ENCODE measurements around the gene FILIP1.
"Not testable (repeated sequence)": the region's sequence is repeated elsewhere in the genome, so short reads cannot be mapped to it uniquely, and the experiment has no call there.

Gene FILIP1

DNA sequence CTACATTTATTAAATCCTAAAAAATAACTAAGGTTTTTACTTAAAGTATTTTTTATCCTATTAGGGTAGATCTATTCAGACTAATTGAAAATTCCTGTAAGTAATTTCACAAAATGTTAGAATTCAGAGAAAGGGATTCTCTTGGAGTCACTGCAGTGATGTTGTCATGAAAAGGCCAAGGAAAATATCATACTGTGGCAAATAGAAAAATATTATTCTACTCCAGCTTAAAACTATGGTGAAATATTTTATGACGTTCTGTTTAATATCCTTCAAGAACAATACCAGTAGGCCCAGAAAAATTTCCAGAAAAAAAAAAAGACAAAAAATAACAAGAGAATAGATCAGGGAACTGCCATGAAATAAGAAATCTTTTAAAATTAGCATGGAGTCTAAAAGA is 73.6 kb downstream of the FILIP1 start:
- DNase-seq (ENCODE audit: low read depth): no peak

DNA sequence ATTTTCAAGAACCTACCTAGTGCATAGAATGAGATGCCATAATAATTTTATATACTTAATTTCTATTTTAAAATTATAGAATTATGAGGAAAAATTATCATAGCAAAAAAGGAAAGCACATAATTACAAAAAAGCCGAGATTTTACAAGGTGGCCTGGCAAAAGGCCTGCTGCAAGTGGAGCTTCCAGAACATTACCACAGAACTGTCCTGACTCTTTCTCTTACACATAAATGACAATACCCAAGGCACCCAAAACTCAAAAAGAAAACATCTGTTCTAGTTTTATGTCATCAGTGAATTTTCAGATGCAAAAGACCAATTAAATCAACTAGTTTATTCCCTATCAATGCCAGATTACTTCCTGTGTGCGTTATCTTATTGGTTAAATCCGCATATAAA is 74.2 kb downstream of the FILIP1 start:
- no peak for DNase-seq (ENCODE audit: low read depth)

DNA sequence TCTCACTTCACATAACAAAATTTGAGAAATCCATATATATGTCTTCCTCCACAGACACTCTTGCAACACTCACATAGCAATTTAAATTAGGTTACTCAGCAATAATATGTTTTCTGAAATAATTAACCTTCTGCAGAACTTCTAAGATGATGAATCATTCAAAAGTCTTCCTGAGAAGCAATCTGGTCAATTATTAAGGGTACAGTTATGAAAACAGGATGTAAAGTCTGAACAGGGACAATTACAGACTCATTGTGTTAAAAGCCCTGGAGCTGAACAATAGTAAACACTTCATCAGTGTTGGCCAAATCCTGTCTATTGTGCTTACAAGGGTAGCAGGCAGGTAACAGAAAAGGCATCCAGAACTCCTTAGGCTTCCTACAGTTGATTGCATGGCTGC is 75.4 kb downstream of the FILIP1 start:
- no peak for DNase-seq (ENCODE audit: low read depth)

DNA sequence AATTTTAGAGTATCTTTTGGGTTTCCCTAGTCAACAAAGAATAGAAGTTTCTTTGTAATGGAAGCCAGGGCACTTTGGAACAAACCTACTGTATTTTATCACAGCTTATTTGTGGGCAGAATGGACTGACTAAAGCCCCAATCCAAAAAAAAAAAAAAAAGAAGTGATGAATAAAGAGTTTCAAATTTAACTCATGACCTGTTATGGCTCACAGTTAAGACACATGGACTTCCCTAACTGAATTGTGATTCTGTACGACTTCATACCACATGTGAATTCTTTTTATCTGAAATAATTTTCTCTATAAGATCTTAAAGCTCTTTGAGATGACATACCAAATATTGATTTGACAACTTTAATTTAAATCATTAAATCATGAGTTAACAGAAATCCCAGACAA is 77.2 kb downstream of the FILIP1 start:
- DNase-seq (ENCODE audit: low read depth): no peak

DNA sequence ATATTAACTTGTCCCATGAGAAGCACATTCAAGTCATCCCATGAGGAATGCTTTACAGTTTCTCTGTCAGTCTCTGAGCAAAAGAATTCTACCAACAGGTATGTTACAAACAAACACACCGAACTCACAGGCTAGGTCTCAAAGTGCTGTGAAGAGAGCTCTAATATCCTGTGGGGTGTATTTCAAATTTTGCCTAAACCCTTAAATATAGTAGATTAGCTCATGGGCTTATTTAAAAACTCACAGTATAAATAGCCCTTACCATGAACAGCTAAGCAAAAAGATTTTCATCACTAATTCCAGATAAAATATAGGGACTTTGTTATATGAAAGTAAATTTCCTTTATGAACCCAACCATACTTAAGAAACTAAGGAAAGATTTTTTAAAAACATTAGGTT is 77.8 kb downstream of the FILIP1 start:
- no peak for DNase-seq (ENCODE audit: low read depth)

DNA sequence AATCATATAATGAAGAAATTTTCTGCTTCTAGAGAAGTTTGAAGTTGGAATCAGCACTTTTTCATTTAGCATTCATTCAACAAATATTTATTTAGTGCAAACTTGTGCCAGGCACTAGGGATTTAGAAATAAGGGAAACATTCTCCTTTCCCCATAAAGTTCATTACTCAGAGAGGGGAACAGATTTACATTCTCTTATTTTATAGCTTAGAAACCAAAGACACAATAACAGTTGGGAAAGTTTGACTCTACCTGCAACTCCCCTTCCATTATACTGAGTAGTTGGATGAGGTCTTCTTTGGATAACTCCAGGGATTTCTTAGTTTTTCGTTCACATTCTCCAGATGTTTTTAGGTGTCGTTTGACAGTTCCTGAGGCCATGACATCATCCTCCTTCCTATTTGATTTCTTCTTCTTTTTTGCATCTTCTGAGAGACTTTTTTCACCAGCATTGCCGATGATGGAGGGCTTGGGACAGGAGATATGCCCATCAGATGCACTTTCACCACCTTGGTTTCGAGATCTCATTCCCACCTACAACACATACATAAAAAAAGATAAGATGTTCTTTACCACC is 79.1 kb downstream of the FILIP1 start:
- DNase-seq (ENCODE audit: low read depth): no peak

DNA sequence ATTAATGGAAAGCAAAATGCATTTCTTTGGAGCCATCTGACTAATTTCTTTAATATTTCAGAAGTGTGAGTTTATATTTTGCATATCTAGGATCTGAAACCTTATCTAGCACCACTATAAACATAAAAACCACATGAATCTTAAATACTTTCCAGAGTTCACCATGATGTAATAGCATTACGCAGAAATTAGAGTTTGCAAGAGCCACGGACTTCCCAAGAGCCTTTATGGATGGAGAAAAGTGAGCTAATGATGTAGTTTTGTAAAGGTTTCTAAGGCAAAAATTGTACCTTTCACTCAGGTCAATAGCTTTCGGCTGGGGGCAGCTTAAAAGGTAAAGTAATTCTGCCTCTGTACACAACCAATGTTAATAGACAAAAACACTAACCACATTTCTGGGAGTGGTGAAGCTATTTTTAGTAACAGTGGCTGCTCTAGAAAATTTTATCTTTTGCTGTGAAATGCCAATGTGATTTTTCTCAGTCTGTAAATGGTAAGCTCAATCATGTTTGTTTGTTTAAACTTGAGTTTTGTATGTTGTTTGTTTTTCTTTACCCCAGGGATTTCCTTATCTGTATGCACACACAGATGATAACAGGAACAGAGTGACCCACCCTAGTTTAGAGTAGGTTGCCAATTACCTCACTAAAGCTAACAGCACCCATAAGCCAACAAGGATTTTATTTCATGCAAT is 80.5 kb downstream of the FILIP1 start:
- no peak for DNase-seq (ENCODE audit: low read depth)

DNA sequence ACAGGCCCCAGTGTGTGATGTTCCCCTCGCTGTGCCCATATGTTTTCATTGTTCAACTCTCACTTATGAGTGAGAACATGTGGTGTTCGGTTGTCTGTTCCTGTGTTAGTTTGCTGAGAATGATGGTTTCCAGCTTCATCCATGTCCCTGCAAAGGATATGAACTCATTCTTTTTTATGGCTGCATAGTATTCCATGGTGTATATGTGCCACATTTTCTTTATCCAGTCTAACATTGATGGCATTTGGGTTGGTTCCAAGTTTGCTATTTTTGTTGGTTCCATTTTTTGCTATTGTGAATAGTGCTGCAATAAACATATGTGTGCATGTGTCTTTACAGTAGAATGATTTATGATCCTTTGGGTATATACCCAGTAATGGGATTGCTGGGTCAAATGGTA is 83.0 kb downstream of the FILIP1 start:
- not testable (repeated sequence) for DNase-seq (ENCODE audit: low read depth)

DNA sequence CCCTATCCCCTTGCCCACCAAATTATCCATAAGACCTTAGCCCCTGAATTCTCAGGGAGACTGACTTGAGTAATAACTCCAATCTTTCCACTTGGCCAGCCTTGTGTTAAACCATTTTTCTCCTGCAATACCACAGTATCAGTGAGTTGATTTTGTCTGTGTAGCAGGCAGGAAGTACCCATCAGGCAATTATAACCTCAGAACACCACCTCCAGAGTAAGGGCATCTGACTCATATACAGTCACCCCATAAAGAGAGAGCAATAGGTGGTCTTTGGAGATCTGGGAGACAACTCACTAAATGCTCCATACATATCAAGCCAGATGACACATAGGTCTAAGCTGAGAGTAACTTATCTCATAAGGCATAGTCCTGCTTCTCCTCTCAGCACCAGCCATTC is 83.7 kb downstream of the FILIP1 start:
- DNase-seq (ENCODE audit: low read depth): no peak

DNA sequence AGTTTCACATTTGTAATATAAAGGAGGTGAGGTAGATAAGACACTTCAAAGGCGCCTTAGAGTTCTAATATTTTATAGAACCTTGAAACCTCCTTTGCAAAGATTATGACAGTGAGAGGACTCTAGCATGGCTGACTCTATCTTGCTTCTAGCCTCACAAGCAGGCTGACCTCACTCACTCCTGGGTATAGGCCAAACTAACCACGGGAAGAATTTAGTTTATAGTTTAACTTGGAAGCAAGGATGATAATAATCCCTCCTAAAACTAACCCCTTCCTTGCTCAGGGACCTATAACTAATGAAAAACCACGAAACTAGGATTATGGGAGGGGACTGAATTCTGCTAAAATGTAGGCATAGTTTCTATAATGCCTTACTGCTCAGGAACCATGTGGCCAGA is 84.3 kb downstream of the FILIP1 start:
- DNase-seq (ENCODE audit: low read depth): no peak

DNA sequence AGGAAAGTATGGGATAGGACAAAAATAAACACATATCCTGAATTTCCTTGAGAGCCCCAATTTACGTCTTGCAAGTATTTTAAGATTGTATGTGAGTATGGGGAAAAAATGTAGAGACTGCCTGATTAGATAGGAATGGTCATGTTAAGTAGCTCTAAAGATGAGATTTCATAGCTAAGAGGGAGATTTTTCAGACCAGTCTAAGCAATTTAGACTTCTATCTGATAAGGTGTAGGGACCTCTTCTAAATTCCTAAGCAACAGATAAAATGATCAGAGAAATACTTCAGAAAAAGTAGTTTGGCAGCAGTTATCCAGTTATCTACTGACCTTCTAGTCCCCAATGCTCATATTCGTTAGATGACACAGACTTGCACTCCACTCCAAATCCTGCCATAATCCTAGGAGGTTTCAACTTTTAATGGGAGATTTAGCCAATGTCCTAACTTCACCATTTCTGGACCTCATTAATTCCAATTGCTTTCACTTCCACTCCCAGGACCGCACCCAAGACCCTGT is 90.0 kb downstream of the FILIP1 start:
- no peak for DNase-seq (ENCODE audit: low read depth)

DNA sequence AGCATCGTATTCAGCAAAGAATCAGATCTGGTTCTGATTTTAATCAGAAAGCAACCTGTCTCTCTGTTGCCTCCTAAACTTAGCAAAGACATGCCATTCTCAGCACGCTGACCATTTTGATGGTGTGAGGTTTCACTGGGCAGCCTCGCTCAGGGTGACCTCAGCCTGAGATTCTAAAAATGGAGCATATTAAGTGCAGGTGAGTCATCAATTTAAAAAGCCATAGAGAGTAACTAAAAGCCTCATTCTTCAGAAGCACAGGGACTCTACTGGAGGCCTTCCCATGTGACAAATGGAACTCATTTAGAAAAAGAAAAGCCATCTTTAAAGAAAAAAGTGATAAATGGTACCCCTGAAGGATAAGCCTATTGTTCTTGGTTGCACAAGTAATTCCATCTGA is 91.3 kb downstream of the FILIP1 start:
- DNase-seq (ENCODE audit: low read depth): no peak

DNA sequence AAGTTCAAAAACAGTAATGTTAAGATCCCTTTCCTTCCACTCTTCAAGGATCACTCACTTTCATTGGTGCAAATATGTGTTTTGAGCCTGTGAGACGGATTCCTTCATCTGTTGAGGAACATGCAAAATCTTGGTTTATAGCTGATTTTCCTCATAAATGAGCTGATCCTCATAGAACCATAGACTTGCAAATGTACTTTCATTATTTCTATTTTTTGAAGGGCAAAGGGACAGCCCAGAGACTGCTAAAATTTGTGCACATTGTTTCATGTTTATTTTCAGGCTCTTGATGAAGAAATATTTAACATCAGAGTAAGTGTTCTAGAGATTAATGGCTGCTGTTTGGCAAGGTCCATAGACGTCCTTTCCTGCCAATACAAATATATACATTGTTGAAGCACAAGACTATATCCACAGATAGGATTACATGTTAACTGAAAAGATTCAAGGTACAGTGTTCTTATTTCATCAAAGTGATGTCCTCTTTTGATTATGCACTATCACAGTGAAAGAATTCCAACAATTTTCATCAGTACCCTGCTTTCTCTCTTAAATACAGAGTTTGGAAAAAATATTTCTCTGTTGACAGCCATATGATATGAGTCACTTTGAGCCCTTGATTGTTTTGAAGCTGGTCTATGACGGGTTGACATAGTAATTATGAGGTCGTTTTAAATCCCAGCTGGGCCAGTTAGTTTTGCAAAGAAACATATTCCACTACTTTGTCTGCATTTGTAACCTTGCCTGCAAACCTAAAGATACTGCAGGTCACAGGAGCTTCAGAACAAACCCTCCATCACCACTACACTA is 95.7 kb downstream of the FILIP1 start:
- DNase-seq (ENCODE audit: low read depth): no peak

DNA sequence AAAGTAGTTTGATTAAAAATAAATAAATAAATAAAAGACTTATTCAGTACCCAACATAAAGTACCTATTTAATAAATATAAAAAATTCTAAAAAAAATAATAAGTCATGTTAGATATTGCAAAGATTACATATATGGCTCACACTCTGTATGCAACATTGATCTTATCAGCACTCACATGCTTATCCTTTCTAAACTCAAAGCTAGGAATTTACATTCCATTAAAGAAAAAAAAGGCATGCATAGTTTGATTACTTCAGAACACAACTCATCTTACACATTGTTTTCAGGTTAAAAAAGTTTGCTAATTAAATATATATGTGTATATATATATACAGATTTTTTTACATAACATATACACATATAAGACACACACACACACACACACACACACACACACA is 96.4 kb downstream of the FILIP1 start:
- no peak for DNase-seq (ENCODE audit: low read depth)

DNA sequence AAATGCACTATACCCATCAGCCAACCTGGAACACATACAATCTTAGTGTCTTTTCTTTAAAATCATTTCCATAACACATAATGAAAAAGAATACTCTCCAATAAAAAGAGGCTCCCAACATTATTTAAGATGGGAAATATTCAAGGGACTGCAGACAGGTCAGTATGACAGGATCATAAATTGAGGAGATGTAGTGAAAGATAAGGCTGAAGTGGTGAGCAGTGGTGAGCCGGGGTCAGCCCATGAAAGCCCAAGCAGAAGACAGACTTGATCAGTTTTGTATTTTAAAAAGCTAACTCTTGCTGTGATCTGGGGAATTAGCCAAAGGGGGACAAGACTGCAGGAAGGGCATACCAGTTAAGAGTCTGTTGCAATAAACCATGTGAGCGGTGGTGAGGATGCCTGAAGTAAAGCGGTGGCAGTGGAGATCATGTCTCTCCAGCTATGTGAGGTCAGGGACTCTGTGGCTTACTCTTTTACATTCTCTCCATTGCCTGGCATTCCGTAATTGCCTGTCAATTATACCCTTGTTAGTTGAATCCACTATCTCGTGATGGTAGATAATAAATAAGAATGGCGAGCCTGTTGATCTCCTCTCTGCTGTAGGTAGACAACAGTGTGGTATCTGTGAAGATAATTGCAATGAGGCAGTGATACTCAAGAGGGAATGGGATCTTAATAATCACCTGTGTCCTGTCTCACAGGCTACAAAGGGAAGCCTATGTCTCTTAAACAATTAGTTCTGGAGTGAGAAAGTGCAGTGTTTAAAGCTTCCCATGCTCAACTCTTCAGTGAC is 97.4 kb downstream of the FILIP1 start:
- no peak for DNase-seq (ENCODE audit: low read depth)

DNA sequence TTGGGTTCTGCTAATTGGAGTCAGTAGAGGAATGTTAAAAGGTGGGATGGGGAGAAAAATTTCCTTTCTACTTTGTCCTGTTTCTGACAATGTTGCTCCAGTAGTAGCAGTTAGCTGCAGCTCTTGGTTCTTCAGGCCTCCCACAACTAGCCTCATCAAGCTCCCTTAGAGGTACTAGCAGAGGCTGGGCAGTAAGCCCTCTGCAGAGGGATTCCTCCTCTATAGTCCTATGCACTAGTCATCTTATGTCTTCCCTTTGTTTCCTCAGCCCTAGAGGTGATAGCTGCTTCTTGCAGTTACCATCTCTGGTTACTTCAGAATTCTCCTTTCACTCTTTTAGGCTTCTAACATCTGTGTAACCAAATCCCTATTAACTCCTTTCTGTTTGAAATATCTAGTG is 99.8 kb downstream of the FILIP1 start:
- DNase-seq (ENCODE audit: low read depth): no peak

DNA sequence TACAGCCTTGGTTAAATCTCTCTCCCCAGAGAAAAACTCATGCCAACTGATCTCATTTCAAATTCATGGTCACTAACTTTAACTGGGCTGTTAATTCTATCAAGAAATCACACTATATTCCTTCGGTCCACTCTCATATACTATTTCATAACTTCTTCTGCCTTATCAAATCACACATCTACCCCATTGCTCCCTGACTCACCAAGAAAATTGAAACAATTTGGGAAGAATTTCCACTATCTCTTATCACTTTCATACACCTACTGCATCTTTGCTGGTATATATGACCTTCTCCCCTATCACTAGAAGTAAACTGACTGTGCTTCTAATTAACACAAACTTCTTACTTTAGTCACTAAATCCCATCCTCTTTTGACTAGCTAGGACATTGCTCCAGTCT is 102.3 kb downstream of the FILIP1 start:
- no peak for DNase-seq (ENCODE audit: low read depth)

DNA sequence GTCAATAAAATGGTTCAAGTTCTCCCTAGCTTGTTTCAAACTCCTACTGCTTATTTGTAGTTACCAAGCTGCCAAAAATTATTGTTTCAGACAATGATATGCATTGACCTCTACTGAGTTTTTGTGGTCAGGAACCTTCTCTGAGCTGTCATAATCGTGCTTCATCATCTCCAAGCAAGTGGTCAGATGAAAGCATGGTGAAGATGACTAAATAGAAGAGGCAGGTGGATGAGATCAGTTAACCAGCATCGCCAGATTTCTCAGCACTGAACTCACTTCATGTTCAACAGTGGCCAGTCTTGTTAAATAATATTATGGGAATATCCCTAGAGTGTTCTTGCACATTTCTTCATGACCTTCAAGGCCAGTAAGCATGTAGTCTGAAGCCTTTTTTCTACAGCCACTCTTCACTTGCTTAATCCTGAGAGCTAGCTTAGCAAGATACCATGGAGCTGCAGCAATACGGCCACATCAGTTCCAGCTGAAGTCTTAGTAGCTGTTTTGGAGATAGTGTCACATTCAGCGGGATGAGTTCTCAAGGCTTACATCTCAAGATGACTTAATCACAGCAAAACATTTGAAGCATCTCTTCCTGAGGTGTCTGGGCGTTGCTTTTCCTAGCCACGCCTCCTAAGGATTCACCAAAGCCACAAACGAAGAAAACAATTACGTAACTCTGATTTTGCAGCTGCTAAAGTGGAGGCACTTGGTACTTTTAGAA is 107.4 kb downstream of the FILIP1 start:
- no peak for DNase-seq (ENCODE audit: low read depth)

DNA sequence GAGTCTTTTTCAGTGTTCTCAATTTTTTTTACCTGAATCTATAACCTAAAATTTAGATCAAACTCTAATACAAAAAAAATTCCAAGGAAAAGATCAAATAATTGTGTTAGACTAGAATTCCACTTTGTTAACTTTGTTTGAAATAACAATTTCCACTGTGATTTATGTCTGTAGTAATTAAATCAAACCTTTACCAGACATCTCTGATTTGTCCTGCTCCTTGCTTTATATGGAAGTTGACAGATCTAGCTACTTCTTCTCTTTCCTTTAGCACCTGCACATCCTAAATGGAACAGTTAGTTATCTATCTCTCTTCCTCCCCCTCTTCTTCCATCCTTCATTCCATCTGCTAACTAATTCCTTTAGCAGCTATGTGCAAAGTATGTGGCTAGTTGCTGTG is 109.5 kb downstream of the FILIP1 start:
- no peak for DNase-seq (ENCODE audit: low read depth)

DNA sequence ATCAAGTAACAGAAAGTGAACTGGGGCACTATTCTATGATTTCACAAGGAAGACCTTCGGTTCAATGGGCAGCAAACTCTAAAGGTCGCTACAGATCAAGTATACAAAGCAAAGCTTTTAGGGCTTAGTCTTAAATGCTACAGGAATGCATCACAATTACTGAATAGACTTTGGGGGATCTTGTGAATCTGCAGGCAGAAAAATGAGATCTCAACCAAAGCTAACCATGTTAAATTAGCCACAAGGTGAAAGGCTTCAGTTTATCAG is 111.0 kb downstream of the FILIP1 start:
- no peak for DNase-seq (ENCODE audit: low read depth)

DNA sequence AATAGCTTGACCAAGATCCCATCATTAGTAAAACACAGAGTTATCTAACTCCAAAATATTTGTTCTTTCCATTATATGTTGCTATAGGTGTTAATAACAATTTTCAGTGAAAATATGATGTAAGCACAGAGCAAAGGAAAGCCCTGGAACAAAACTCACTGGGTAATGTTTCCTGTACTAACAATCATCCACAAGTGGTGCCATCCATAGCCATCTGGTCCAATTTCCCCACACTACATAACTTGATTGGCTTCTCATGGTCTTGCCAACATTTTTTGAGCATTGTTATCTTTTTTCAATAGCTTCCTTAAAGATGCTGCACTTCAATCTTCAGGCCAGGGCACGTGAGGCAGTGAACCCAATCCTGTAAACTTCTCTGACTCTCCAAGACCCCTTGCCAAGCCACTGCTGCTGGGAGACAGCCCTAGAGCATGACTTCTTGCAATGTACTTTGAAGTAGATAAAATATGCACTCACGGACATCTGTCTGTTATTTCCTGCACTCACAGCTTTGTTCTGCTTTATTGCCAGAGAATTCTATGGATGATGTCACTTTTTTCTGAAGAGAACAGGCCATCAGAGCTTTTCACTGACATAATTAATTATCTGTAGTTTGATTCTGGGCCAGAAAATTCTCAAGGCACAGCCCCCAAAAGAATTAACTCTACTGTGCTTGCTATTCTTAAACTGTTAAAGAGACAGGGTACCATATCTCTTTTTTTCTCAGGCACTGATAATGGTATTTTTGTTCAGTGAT is 111.5 kb downstream of the FILIP1 start:
- DNase-seq (ENCODE audit: low read depth): no peak
